WTC11 (cell line): Measurements from ENCODE around the gene MYO18B. TPM values are rescaled to one million over a fixed set of nuclear protein-coding genes. Genes with fewer than 3 reads are reported as not detected.

Experiments used
- ATAC-seq: fragments of 200-7000 bp; cut with Tn5 transposase; 2 replicates; pipeline ENCODE4 v1.10.0; 2021; ENCODE audit warnings: mild to moderate bottlenecking, moderate library complexity
- CTCF ChIA-PET: fragments of 300-600 bp; sonication (Branson Sonifier 250); formaldehyde crosslinking; loops from one replicate; lab custom pipeline; 2021; ENCODE audit warnings: antibody characterized with exemption; lab: Charles Lee
- POLR2A ChIA-PET: fragments of 350-600 bp; sonication (Branson Sonifier 250); formaldehyde crosslinking; loops from one replicate; lab custom pipeline; 2021; ENCODE audit warnings: antibody characterized with exemption; lab: Charles Lee
- DNase-seq: peaks from one replicate; pipeline ENCODE4 v3.0.0; 2021; ENCODE audit warnings: low spot score
- H3K27ac Mint-ChIP-seq: 2 replicates; pipeline ENCODE4 v1.8.0; 2021; ENCODE audit warnings: mixed read lengths
- H3K27me3 Mint-ChIP-seq: 2 replicates; pipeline ENCODE4 v1.8.0; 2021; ENCODE audit warnings: low read depth, mild to moderate bottlenecking, moderate library complexity, mixed read lengths
- H3K36me3 Mint-ChIP-seq: 2 replicates; pipeline ENCODE4 v1.8.0; 2021; ENCODE audit warnings: mixed read lengths
- H3K4me1 Mint-ChIP-seq: 2 replicates; pipeline ENCODE4 v1.8.0; 2022; ENCODE audit warnings: mixed read lengths
- H3K4me3 Mint-ChIP-seq: 2 replicates; pipeline ENCODE4 v1.8.0; 2021; ENCODE audit warnings: mild to moderate bottlenecking, moderate library complexity, mixed read lengths
- H3K9me3 Mint-ChIP-seq: 2 replicates; pipeline ENCODE4 v1.8.0; 2021; ENCODE audit warnings: mixed read lengths
- ARID4B ChIP-seq: sonication (generic); formaldehyde crosslinking; IDR thresholded peaks from 2 replicates; pipeline ENCODE4 v1.8.0; 2023; ENCODE audit warnings: missing genetic modification reagents, mild to moderate bottlenecking, borderline replicate concordance
- ATF1 ChIP-seq: sonication (generic); formaldehyde crosslinking; IDR thresholded peaks from 2 replicates; pipeline ENCODE4 v1.8.1; 2023; ENCODE audit warnings: mild to moderate bottlenecking, moderate library complexity, missing genetic modification reagents
- ATF6 ChIP-seq: sonication (generic); formaldehyde crosslinking; IDR thresholded peaks from 2 replicates; pipeline ENCODE4 v1.8.1; 2023; ENCODE audit warnings: mild to moderate bottlenecking, missing genetic modification reagents
- CREB1 ChIP-seq: sonication (generic); formaldehyde crosslinking; IDR thresholded peaks from 2 replicates; pipeline ENCODE4 v1.8.0; 2023; ENCODE audit warnings: mild to moderate bottlenecking, missing genetic modification reagents
- CREM ChIP-seq: sonication (generic); formaldehyde crosslinking; IDR thresholded peaks from 2 replicates; pipeline ENCODE4 v1.8.1; 2022; ENCODE audit warnings: mild to moderate bottlenecking, missing genetic modification reagents, moderate library complexity
- CTCF ChIP-seq: fragments of 200-600 bp; IDR thresholded peaks from 2 replicates; pipeline ENCODE4 v1.8.0; 2022; ENCODE audit warnings: antibody characterized with exemption
- E2F1 ChIP-seq: sonication (generic); formaldehyde crosslinking; IDR thresholded peaks from 2 replicates; pipeline ENCODE4 v1.8.0; 2022; ENCODE audit warnings: mild to moderate bottlenecking, missing genetic modification reagents
- ESRRA ChIP-seq: sonication (generic); formaldehyde crosslinking; IDR thresholded peaks from 2 replicates; pipeline ENCODE4 v1.8.1; 2022; ENCODE audit warnings: mild to moderate bottlenecking, missing genetic modification reagents, borderline replicate concordance
- FOXK1 ChIP-seq: sonication (generic); formaldehyde crosslinking; IDR thresholded peaks from 2 replicates; pipeline ENCODE4 v1.8.0; 2022; ENCODE audit warnings: mild to moderate bottlenecking, moderate library complexity, missing genetic modification reagents
- FOXP4 ChIP-seq: sonication (generic); formaldehyde crosslinking; IDR thresholded peaks from 2 replicates; pipeline ENCODE4 v1.8.0; 2022; ENCODE audit warnings: mild to moderate bottlenecking, missing genetic modification reagents
- GABPB1 ChIP-seq: sonication (generic); formaldehyde crosslinking; IDR thresholded peaks from 2 replicates; pipeline ENCODE4 v1.8.1; 2023; ENCODE audit warnings: mild to moderate bottlenecking, missing genetic modification reagents
- MLX ChIP-seq: sonication (generic); formaldehyde crosslinking; IDR thresholded peaks from 2 replicates; pipeline ENCODE4 v1.8.1; 2023; ENCODE audit warnings: mild to moderate bottlenecking, missing genetic modification reagents, moderate library complexity
- NFYB ChIP-seq: sonication (generic); formaldehyde crosslinking; conservative IDR thresholded peaks from 2 replicates; pipeline ENCODE4 v1.8.0; 2022; ENCODE audit warnings: low read depth, missing genetic modification reagents
- PREB ChIP-seq: sonication (generic); formaldehyde crosslinking; IDR thresholded peaks from 2 replicates; pipeline ENCODE4 v1.8.1; 2022; ENCODE audit warnings: mild to moderate bottlenecking, missing genetic modification reagents, moderate library complexity, borderline replicate concordance
- RORB ChIP-seq: fragments of 250-450 bp; sonication (Bioruptor Pico); IDR thresholded peaks from 2 replicates; pipeline ENCODE4 v1.9.0; 2021; ENCODE audit warnings: mild to moderate bottlenecking
- TCF7 ChIP-seq: sonication (generic); formaldehyde crosslinking; IDR thresholded peaks from 2 replicates; pipeline ENCODE4 v1.8.0; 2022; ENCODE audit warnings: mild to moderate bottlenecking, low read depth, missing genetic modification reagents, moderate library complexity
- TEAD4 ChIP-seq: sonication (generic); formaldehyde crosslinking; IDR thresholded peaks from 2 replicates; pipeline ENCODE4 v1.8.0; 2022; ENCODE audit warnings: mild to moderate bottlenecking, missing genetic modification reagents
- ZNF232 ChIP-seq: sonication (generic); formaldehyde crosslinking; IDR thresholded peaks from 2 replicates; pipeline ENCODE4 v1.8.0; 2022; ENCODE audit warnings: mild to moderate bottlenecking, missing genetic modification reagents
- ZNF263 ChIP-seq: sonication (generic); formaldehyde crosslinking; IDR thresholded peaks from 2 replicates; pipeline ENCODE4 v1.8.1; 2022; ENCODE audit warnings: low read depth, mild to moderate bottlenecking, moderate library complexity, missing genetic modification reagents
- total RNA-seq: library from RNA; stranded (reverse); gene quantifications from 3 replicates; pipeline ENCODE4 v1.2.3, GENCODE V29; 2021

Gene MYO18B
- total RNA-seq, 1 experiment from 2014 or later = 0.96 TPM

GRCh38 chr22:25940479-25940878 lies 198.5 kb downstream of the MYO18B start:
- Mint-ChIP-seq H3K27ac (no peak overlapping the region), H3K9me3 (peaks cover 8% of the 10 kb centered on the region), H3K4me3 (no peak overlapping the region), H3K27me3 (peaks cover 16% of the 10 kb centered on the region), H3K36me3 (no peaks in the 10 kb centered on the region; the same call in none of the 2 replicates), H3K4me1 (peaks cover 69% of the 10 kb centered on the region)
- ChIA-PET CTCF (interaction anchor here (0.7 to 3.9 kb wide), 5 partner anchors 12 to 45 kb away, joined by 3 to 36 read pairs (median 4); no protein-coding TSS in a partner anchor), POLR2A (interaction anchor here (0.6 kb wide), 1 partner anchor 17 kb away, joined by 7 read pairs; no protein-coding TSS in a partner anchor)
- TF ChIP-seq ARID4B (CRISPR knock-in tag) (no peak), TEAD4 (CRISPR knock-in tag) (no peak), GABPB1 (no peak), ATF6 (no peak), CREB1 (CRISPR knock-in tag) (no peak), ESRRA (CRISPR knock-in tag) (no peak)
- DNase-seq = no peak
- ATAC-seq = peak; percentile 38; the same call in 1 of the 2 replicates

GRCh38 chr22:25941365-25941960 lies 199.5 kb downstream of the MYO18B start:
- H3K27ac Mint-ChIP-seq = no peak overlapping the region
- H3K4me3 Mint-ChIP-seq = no peak overlapping the region
- H3K27me3 Mint-ChIP-seq = peaks cover 11% of the 10 kb centered on the region
- ChIA-PET POLR2A (no interaction called here), CTCF (interaction anchor here (1.0 to 3.9 kb wide), 6 partner anchors 19 to 195 kb away, joined by 3 to 36 read pairs (median 4); no protein-coding TSS in a partner anchor)
- ATAC-seq (no peak), DNase-seq (no peak)
- H3K4me1 Mint-ChIP-seq = peaks cover 61% of the 10 kb centered on the region
- no peaks in the 10 kb centered on the region; the same call in none of the 2 replicates for H3K36me3 Mint-ChIP-seq
- peaks cover 8% of the 10 kb centered on the region for H3K9me3 Mint-ChIP-seq
- TF ChIP-seq FOXK1 (CRISPR knock-in tag) = no peak
- TF ChIP-seq FOXP4 = no peak
- no peak for TF ChIP-seq ZNF263 (CRISPR knock-in tag)
- no peak for TF ChIP-seq CREM (CRISPR knock-in tag)
- no peak for TF ChIP-seq MLX (CRISPR knock-in tag)
- TF ChIP-seq RORB = no peak
- no peak for TF ChIP-seq ATF1 (CRISPR knock-in tag)
- no peak for TF ChIP-seq ZNF232 (CRISPR knock-in tag)
- no peak for TF ChIP-seq E2F1 (CRISPR knock-in tag)
- TF ChIP-seq TCF7 (CRISPR knock-in tag) = no peak
- TF ChIP-seq PREB (CRISPR knock-in tag) = no peak
- no peak for TF ChIP-seq NFYB (CRISPR knock-in tag)
- TF ChIP-seq CTCF = no peak
